Measurements from ENCODE around the gene VDAC1. TPM values are rescaled to one million over a fixed set of nuclear protein-coding genes. Genes with fewer than 3 reads are reported as not detected.

VDAC1 gene
- total and polyA plus RNA-seq, 2 experiments from 2014 or later, result 216 to 282 TPM

Other genes starting within 250 kb of the VDAC1 start
- gene C5orf15, start 36.4 kb downstream of the VDAC1 start, total RNA-seq, result 124 and 126 TPM in 2 replicates
- 76.6 and 77.4 TPM in 2 replicates for gene C5orf15, start 36.4 kb downstream of the VDAC1 start, polyA plus RNA-seq
- 5.1 and 7.5 TPM in 2 replicates for gene TCF7, start 109.7 kb upstream of the VDAC1 start, total RNA-seq
- gene TCF7, start 109.7 kb upstream of the VDAC1 start, polyA plus RNA-seq, result 5.7 and 8.1 TPM in 2 replicates
- 500 and 543 TPM in 2 replicates for gene SKP1, start 172.0 kb upstream of the VDAC1 start, total RNA-seq
- 719 and 723 TPM in 2 replicates for gene SKP1, start 172.0 kb upstream of the VDAC1 start, polyA plus RNA-seq
- 186 and 195 TPM in 2 replicates for gene PPP2CA, start 221.1 kb upstream of the VDAC1 start, total RNA-seq
- 232 and 249 TPM in 2 replicates for gene PPP2CA, start 221.1 kb upstream of the VDAC1 start, polyA plus RNA-seq